LNCaP clone FGC (cell line): ENCODE results near the gene GMCL1.
A peak's percentile ranks its signal among the peaks of the same experiment; 100 is the strongest.
"Not testable (repeated sequence)": the region's sequence is repeated elsewhere in the genome, so short reads cannot be mapped to it uniquely, and the experiment has no call there.

ENCODE experiments used
- DNase-seq: peaks from one replicate; pipeline ENCODE4 v3.0.0-alpha.2; 2011; ENCODE audit warnings: low read depth
- H3K4me3 ChIP-seq: 2 replicates; pipeline ENCODE4 v1.5.1; 2011; ENCODE audit warnings: mild to moderate bottlenecking, low read depth, low read length, control low read depth
- TF ChIP-seq, protein P1 (sequence below): IDR thresholded peaks from 2 replicates; pipeline ENCODE4 v1.5.1; 2012; ENCODE audit warnings: mild to moderate bottlenecking; ENCODE audit not compliant: control insufficient read depth, insufficient read depth; ENCODE audit errors: extremely low read depth

GMCL1 gene

DNA sequence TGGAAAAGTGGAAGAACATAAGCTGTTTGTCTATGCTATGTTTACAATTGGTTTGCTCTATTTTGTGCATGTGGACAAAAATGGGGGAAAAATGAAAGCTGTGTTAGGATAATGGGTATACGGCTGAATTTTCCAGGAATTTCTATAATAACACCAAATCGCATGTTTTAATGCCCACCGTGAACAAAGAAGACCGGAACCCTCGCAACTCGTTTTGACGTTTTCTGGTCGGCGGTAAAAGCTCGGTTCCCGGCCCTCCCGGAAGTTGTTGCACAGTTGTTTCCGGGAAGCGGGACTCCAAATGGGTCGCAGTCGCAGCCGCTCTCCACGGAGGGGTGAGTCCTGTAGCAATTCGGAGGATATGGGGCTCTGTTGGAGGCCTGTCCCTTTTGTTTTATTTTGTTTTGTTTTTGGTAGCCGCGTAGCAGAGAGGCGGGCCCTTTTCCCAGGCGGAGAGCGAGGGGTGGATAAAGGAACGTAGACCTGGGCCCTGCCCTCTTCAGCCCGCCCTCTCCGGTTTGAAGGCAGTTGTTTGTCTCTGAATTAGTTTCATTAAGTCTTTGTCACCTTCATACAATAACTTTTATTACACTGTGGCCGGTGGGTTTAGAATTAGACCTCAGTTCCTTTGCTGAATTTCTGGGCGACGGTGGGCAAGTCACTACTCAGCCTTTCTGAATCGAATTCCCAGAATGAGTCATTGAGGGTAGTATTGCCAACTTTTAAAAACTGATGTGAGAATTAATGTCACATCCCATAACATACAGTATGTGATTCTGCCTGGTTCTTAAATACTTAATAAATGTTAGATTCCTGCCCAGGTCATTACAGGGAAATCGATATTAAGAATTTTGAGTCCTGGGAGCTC, 64.5 kb downstream of the GMCL1 start, which contains the start of gene SNRNP27:
Gene SNRNP27, plus strand, starts transcription at position 273 of the 868 bp plus-strand sequence. Its CDS starts 29 bp downstream, at position 302.
- TF ChIP-seq, protein P1, sequence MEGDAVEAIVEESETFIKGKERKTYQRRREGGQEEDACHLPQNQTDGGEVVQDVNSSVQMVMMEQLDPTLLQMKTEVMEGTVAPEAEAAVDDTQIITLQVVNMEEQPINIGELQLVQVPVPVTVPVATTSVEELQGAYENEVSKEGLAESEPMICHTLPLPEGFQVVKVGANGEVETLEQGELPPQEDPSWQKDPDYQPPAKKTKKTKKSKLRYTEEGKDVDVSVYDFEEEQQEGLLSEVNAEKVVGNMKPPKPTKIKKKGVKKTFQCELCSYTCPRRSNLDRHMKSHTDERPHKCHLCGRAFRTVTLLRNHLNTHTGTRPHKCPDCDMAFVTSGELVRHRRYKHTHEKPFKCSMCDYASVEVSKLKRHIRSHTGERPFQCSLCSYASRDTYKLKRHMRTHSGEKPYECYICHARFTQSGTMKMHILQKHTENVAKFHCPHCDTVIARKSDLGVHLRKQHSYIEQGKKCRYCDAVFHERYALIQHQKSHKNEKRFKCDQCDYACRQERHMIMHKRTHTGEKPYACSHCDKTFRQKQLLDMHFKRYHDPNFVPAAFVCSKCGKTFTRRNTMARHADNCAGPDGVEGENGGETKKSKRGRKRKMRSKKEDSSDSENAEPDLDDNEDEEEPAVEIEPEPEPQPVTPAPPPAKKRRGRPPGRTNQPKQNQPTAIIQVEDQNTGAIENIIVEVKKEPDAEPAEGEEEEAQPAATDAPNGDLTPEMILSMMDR = no peak
- peak within 1 kb of the TSS; percentile 76 for H3K4me3 ChIP-seq
- peak; percentile 25 for DNase-seq

DNA sequence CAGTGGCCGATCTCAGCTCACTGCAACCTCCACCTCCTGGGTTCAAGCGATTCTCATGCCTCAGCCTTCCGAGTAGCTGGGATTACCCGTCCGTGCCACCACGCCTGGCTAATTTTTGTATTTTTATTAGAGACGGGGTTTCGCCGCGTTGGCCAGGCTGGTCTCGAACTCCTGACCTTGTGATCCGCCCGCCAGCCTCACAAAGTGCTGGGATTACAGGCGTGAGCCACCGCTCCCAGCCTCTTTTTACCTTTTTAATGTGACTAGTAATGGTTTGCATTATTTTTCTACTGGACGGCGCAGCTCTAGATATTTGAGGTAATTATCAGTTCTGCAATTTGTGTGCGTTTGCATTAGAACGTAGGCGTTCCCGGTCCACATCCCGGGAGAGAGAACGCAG, 65.3 kb downstream of the GMCL1 start:
- not testable (repeated sequence) for DNase-seq
- peak overlapping the region; percentile 76 for H3K4me3 ChIP-seq

DNA sequence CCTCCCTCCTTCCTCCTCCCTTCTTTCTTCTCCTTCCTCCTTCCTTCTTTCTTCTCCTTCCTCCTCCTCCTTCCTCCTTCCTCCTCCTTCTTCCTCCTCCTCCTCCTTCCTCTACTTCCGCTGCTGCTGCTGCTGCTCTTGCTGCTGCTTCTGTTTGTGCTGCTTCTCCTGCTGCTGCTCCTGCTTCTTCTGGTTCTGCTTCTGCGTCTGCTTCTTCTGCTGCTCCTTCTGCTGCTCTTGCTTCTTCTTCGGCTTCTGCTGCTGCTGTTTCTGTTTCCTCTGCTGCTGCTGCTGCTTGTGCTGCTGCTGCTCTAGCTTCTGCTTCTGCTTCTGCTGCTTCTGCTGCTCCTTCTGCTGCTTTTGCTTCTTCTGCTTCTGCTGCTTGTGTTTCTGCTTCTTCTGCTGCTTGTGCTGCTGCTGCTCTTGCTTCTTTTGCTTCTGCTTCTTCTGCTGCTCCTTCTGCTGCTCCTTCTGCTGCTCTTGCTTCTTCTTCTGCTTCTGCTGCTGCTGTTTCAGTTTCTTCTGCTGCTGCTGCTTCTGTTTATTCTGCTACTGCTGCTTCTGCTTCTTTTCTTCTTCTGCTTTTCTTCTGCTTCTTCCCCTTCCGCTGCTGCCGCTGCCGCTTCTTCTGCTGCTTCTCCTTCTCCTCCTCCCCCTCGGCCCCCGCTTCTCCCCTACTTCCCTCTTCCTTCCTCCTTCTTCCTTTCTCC, 72.9 kb downstream of the GMCL1 start:
- DNase-seq = no peak
- TF ChIP-seq, protein P1 = no peak
- no peak overlapping the region for H3K4me3 ChIP-seq

DNA sequence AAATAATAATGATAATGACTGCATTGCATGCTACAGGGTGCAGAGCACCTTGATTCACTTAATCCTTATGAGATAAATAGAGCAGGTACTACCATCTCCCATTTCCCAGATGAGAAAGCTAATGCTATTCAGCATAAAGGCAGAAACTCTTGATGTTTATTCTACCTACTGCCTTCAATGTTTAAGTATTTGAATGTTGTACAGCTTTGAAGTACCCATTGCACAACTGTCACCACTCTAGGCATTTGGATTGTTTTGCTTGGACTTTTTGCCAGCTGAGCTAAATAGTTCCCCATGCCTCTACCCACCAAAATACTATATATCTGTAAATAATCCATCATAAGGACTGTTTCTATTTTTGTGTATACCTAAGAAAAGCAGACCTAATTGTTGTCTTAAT, 77.8 kb downstream of the GMCL1 start:
- TF ChIP-seq, protein P1 = no peak
- H3K4me3 ChIP-seq = no peak overlapping the region
- no peak for DNase-seq

DNA sequence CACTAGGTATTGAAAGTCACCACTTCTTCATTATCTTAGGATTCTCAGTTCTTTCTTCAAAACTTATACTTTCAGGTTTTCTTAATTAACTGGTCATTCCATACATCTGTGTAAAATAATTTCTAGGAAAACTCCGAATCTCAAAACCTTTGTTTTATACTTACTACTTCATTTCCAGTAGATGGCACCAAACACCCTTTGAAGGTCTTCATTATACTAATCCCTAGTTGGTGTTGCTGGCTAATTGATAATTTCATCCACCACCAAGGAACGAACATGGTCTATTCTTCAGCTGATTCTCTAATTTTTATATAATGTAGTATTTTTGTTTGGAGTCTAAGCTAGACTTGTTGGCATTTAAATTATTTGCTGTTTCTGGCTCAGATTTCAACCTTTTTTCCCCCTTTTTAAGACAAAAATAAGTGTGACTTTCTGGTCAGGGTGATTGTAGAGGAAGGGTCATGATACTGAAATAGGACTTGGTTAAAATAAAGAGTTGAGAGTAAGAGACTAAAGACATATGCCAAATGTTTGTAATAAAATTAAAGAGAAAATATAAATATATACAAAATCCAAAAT, 82.6 kb downstream of the GMCL1 start:
- DNase-seq = no peak
- TF ChIP-seq, protein P1 = peak; percentile 25; the same call in 1 of the 2 replicates
- H3K4me3 ChIP-seq = no peak overlapping the region

DNA sequence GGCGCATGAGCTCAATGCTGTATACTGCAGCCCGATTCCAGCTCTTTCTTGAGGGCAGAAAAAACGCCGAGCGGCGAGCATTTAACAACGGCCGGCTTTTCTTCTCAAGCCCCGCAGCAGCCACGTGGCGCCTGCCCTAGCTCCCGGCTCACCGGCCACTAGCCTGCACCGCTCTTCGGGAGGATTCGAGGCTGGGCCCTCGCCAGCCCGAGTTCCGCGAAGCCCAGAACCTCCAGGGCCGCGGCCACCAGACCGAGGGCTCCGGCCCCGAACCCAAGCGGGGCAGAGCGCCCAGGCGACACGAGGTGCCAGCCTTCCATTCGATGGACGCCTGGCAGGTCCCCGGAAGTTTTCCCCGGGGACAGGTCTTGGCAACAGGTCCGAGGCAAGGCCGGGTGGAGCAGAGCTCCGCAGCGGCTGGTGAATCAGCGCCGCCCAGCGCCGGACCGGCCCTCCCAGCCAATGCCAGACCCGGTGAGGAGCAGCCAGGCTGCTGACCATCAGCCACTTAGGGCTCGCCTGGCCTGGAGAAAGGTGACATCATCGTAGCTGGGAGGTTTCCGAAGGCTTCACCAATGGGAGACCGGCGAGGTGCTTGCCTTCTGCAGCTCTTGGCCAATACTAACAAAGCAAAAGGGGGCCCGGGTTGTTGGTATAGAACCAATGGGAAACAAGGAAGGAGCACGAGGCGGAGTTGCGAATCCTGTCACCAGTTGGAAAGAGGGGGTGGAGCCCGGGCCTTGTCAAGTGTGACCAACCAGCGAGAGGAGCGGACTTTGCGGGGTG, 84.9 kb downstream of the GMCL1 start:
- peak; percentile 99 for DNase-seq
- TF ChIP-seq, protein P1 = peak; percentile 32; the same call in 1 of the 2 replicates
- peak overlapping the region; percentile 69 for H3K4me3 ChIP-seq
